ENCODE results near the gene ADORA3. TPM values are rescaled to one million over a fixed set of nuclear protein-coding genes. Genes with fewer than 3 reads are reported as not detected.
A peak's percentile ranks its signal among the peaks of the same experiment; 100 is the strongest.

The ADORA3 gene
- total and polyA plus RNA-seq, 2 donors (not counting 3 experiments of a cell fraction or from before 2014, with no cell fraction given): 0.31 TPM; not detected in 1

GRCh38 chr1:111516005-111516535, 12.6 kb upstream of the ADORA3 start:
- H2AFZ ChIP-seq (ENCODE audit: low read depth, low read length): peak overlapping the region; percentile 83
- peak overlapping the region; percentile 71 for H3K27ac ChIP-seq (ENCODE audit: insufficient read depth, low read depth, low read length)
- dilution Hi-C loops (cut with MboI; ENCODE audit: extremely low pct_ligation_motif_present, low sequenced_read_pairs) (no loop called here), intact Hi-C loops (cut with micrococcal nuclease) (loop anchor here (1.0 to 2.0 kb wide), 3 partner anchors 8 to 103 kb away; partner anchors contain the start of gene RAP1A)
- DNase-seq (ENCODE audit: low read depth, low spot score) (peak; percentile 75), FAIRE-seq (no peak)
- peak overlapping the region; percentile 52 for H3K9ac ChIP-seq (replicated peaks; ENCODE audit: extremely low read depth, insufficient read depth, low read length)
- peak overlapping the region; percentile 58 for H3K4me2 ChIP-seq (ENCODE audit: insufficient read depth, low read length)
- no peaks in the 10 kb centered on the region for H3K9me1 ChIP-seq (replicated peaks; ENCODE audit: control insufficient read depth, extremely low read depth, insufficient read depth, low read length)
- peaks cover 0 to 1% of the 10 kb centered on the region in 2 experiments for H3K36me3 ChIP-seq (ENCODE audit: control insufficient read depth in 2 of 2, extremely low read depth in 1 of 2, insufficient read depth in 2 of 2, low read length in 2 of 2)
- H3K27me3 ChIP-seq (ENCODE audit: control insufficient read depth in 2 of 2, insufficient read depth in 2 of 2, low read length in 2 of 2): no peaks in the 10 kb centered on the region
- no peak for TF ChIP-seq POLR2AphosphoS5 (IDR thresholded peaks at IDR 0.05; ENCODE audit: insufficient read depth, low read depth, low read length)
- TF ChIP-seq GATA2 (IDR thresholded peaks at IDR 0.05; ENCODE audit: insufficient read depth, insufficient read length, low read depth, low read length): peak; percentile 64
- TF ChIP-seq JUN (IDR thresholded peaks at IDR 0.05; ENCODE audit: borderline replicate concordance, insufficient read depth, insufficient read length, low read depth): no peak
- TF ChIP-seq, protein P1, sequence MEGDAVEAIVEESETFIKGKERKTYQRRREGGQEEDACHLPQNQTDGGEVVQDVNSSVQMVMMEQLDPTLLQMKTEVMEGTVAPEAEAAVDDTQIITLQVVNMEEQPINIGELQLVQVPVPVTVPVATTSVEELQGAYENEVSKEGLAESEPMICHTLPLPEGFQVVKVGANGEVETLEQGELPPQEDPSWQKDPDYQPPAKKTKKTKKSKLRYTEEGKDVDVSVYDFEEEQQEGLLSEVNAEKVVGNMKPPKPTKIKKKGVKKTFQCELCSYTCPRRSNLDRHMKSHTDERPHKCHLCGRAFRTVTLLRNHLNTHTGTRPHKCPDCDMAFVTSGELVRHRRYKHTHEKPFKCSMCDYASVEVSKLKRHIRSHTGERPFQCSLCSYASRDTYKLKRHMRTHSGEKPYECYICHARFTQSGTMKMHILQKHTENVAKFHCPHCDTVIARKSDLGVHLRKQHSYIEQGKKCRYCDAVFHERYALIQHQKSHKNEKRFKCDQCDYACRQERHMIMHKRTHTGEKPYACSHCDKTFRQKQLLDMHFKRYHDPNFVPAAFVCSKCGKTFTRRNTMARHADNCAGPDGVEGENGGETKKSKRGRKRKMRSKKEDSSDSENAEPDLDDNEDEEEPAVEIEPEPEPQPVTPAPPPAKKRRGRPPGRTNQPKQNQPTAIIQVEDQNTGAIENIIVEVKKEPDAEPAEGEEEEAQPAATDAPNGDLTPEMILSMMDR (IDR thresholded peaks at IDR 0.05; ENCODE audit: extremely low read depth in 1 of 2, insufficient read depth in 1 of 2, low read depth in 1 of 2, low read length in 2 of 2): peak; percentile 37 to 49
- no peak for TF ChIP-seq FOS (IDR thresholded peaks at IDR 0.05; ENCODE audit: borderline replicate concordance, insufficient read depth, low read length)
- TF ChIP-seq EZH2 (IDR thresholded peaks at IDR 0.05; ENCODE audit: borderline replicate concordance, low read depth, low read length, severe bottlenecking): no peak
- TF ChIP-seq, protein P2, sequence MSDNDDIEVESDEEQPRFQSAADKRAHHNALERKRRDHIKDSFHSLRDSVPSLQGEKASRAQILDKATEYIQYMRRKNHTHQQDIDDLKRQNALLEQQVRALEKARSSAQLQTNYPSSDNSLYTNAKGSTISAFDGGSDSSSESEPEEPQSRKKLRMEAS (IDR thresholded peaks at IDR 0.05; ENCODE audit: insufficient read depth, insufficient read length): no peak
- no peak for TF ChIP-seq MYC (IDR thresholded peaks at IDR 0.05; ENCODE audit: low read depth, low read length)
- no peak for TF ChIP-seq POLR2A (IDR thresholded peaks at IDR 0.05; ENCODE audit: low read depth, low read length)
- peak overlapping the region in 2 of 3 experiments; percentile 3 to 15 for H3K4me3 ChIP-seq (replicated peaks in 1 of 3; ENCODE audit: insufficient read depth in 1 of 3, low read depth in 1 of 3, low read length in 3 of 3)
- no peaks in the 10 kb centered on the region for H3K79me2 ChIP-seq (ENCODE audit: control insufficient read depth, insufficient read depth, low read length)
- peaks cover 28% of the 10 kb centered on the region for H3K4me1 ChIP-seq (ENCODE audit: control insufficient read depth, extremely low read depth, insufficient read depth, low read length)
- no peaks in the 10 kb centered on the region for H4K20me1 ChIP-seq (replicated peaks; ENCODE audit: control insufficient read depth, extremely low read depth, insufficient read depth, low read length)
- POLR2A ChIA-PET: no interaction called here
- CTCF ChIA-PET: interaction anchor here (0.7 to 4.5 kb wide), 6 partner anchors 8 to 254 kb away, joined by 3 to 49 read pairs (median 4); no protein-coding TSS in a partner anchor
- BruUV-seq (replicated peaks): no TSS peak
- H3K9me3 ChIP-seq (replicated peaks; ENCODE audit: control insufficient read depth, insufficient read depth, low read length): no peaks in the 10 kb centered on the region
